H9 (cell line): ENCODE measurements around the gene ZC3H10. TPM values are rescaled to one million over a fixed set of nuclear protein-coding genes. Genes with fewer than 3 reads are reported as not detected.
A peak's percentile ranks its signal among the peaks of the same experiment; 100 is the strongest.

Experiments used
- DNase-seq: peaks from one replicate; pipeline ENCODE4 v3.0.0-alpha.2; 2017
- H2AFZ ChIP-seq: one replicate; pipeline ENCODE4 v1.6.1; 2013; ENCODE audit warnings: mild to moderate bottlenecking, low read length, control low read depth, moderate library complexity
- H2AK5ac ChIP-seq: 2 replicates; pipeline ENCODE4 v1.6.1; 2013; ENCODE audit warnings: low read length, control low read depth, mixed read lengths; ENCODE audit not compliant: insufficient read length
- H2BK120ac ChIP-seq: one replicate; pipeline ENCODE4 v1.6.1; 2013; ENCODE audit warnings: low read depth, mild to moderate bottlenecking, low read length, control low read depth, inconsistent platforms; ENCODE audit not compliant: poor library complexity, severe bottlenecking
- H2BK12ac ChIP-seq: 2 replicates; pipeline ENCODE4 v1.6.1; 2013; ENCODE audit warnings: low read length, control low read depth, mixed read lengths, low read depth; ENCODE audit not compliant: insufficient read length
- H2BK15ac ChIP-seq: 2 replicates; pipeline ENCODE4 v1.6.1; 2013; ENCODE audit warnings: low read depth, low read length, control low read depth
- H2BK20ac ChIP-seq: one replicate; pipeline ENCODE4 v1.6.1; 2013; ENCODE audit warnings: low read depth, mild to moderate bottlenecking, low read length, control low read depth, inconsistent platforms; ENCODE audit not compliant: poor library complexity, severe bottlenecking
- H2BK5ac ChIP-seq: 2 replicates; pipeline ENCODE4 v1.6.1; 2013; ENCODE audit warnings: low read length, control low read depth, mixed read lengths; ENCODE audit not compliant: insufficient read length
- H3K14ac ChIP-seq: 2 replicates; pipeline ENCODE4 v1.6.1; 2013; ENCODE audit warnings: low read length, control low read depth; ENCODE audit not compliant: insufficient read depth
- H3K18ac ChIP-seq: 2 replicates; pipeline ENCODE4 v1.6.1; 2013; ENCODE audit warnings: low read depth, mild to moderate bottlenecking, mixed read lengths, low read length, control low read depth; ENCODE audit not compliant: insufficient read length
- H3K23ac ChIP-seq: 2 replicates; pipeline ENCODE4 v1.6.1; 2013; ENCODE audit warnings: low read length, control low read depth, mixed read lengths, low read depth; ENCODE audit not compliant: insufficient read length
- H3K23me2 ChIP-seq: 2 replicates; pipeline ENCODE4 v1.6.1; 2013; ENCODE audit warnings: low read depth, mild to moderate bottlenecking, mixed read lengths, low read length, control low read depth; ENCODE audit not compliant: insufficient read length, poor library complexity, severe bottlenecking
- H3K27ac ChIP-seq: 2 replicates; pipeline ENCODE4 v1.5.1; 2013; ENCODE audit warnings: low read length, control low read depth, mixed read lengths, low read depth; ENCODE audit not compliant: insufficient read length
- H3K27me3 ChIP-seq: 2 replicates; pipeline ENCODE4 v1.6.1; 2013; ENCODE audit warnings: low read length, control low read depth, inconsistent platforms; ENCODE audit not compliant: insufficient read depth
- H3K4ac ChIP-seq: 2 replicates; pipeline ENCODE4 v1.6.1; 2013; ENCODE audit warnings: low read depth, mild to moderate bottlenecking, control low read depth, inconsistent platforms, low read length, moderate library complexity
- H3K4me1 ChIP-seq: 2 replicates; pipeline ENCODE4 v1.6.1; 2013; ENCODE audit warnings: low read length, control low read depth, inconsistent platforms; ENCODE audit not compliant: insufficient read depth
- H3K4me2 ChIP-seq: 2 replicates; pipeline ENCODE4 v1.6.1; 2013; ENCODE audit warnings: low read length, control low read depth, mixed read lengths; ENCODE audit not compliant: insufficient read length, insufficient read depth
- H3K56ac ChIP-seq: 2 replicates; pipeline ENCODE4 v1.6.1; 2013; ENCODE audit warnings: low read depth, mild to moderate bottlenecking, mixed read lengths, low read length, control low read depth; ENCODE audit not compliant: insufficient read length
- H3K79me1 ChIP-seq: 2 replicates; pipeline ENCODE4 v1.6.1; 2013; ENCODE audit warnings: low read depth, mild to moderate bottlenecking, moderate library complexity, low read length, control low read depth, inconsistent platforms; ENCODE audit not compliant: insufficient read depth, poor library complexity, severe bottlenecking
- H3K79me2 ChIP-seq: 2 replicates; pipeline ENCODE4 v1.6.1; 2013; ENCODE audit warnings: low read length, control low read depth, inconsistent platforms; ENCODE audit not compliant: insufficient read depth
- H3K9ac ChIP-seq: 2 replicates; pipeline ENCODE4 v1.6.1; 2013; ENCODE audit warnings: low read length, control low read depth, mixed read lengths; ENCODE audit not compliant: insufficient read length; ENCODE audit errors: extremely low read depth
- H3K9me3 ChIP-seq: one replicate; pipeline ENCODE4 v1.6.1; 2013; ENCODE audit warnings: low read depth, low read length, inconsistent platforms; ENCODE audit not compliant: control insufficient read depth
- H3T11ph ChIP-seq: one replicate; pipeline ENCODE4 v1.6.1; 2013; ENCODE audit warnings: mild to moderate bottlenecking, low read length, control low read depth, inconsistent platforms
- H4K20me1 ChIP-seq: one replicate; pipeline ENCODE4 v1.6.1; 2013; ENCODE audit not compliant: control insufficient read depth, insufficient read length, insufficient read depth
- H4K5ac ChIP-seq: 2 replicates; pipeline ENCODE4 v1.6.1; 2013; ENCODE audit warnings: low read depth, mild to moderate bottlenecking, mixed read lengths, low read length, control low read depth; ENCODE audit not compliant: insufficient read length
- H4K8ac ChIP-seq: replicated peaks from 2 replicates; pipeline ENCODE4 v1.6.1; 2013; ENCODE audit warnings: low read length, control low read depth, mixed read lengths, low read depth; ENCODE audit not compliant: insufficient read length
- H4K91ac ChIP-seq: 2 replicates; pipeline ENCODE4 v1.6.1; 2013; ENCODE audit warnings: low read depth, mild to moderate bottlenecking, moderate library complexity, mixed read lengths, low read length, control low read depth; ENCODE audit not compliant: insufficient read length
- H3K27ac Mint-ChIP-seq, 3 experiments: 2 replicates in 2 of 3; 3 replicates in 1 of 3; pipeline ENCODE4 v1.8.0; 2020 to 2021; ENCODE audit warnings: mixed read lengths in 3 of 3, mild to moderate bottlenecking in 1 of 3, moderate library complexity in 1 of 3
- H3K27me3 Mint-ChIP-seq: 2 replicates; pipeline ENCODE4 v1.8.0; 2021; ENCODE audit warnings: low read depth, mild to moderate bottlenecking, moderate library complexity, mixed read lengths
- H3K36me3 Mint-ChIP-seq, 3 experiments: 2 replicates in 2 of 3; 3 replicates in 1 of 3; pipeline ENCODE4 v1.8.0; 2020 to 2021; ENCODE audit warnings: low read depth in 3 of 3, mixed read lengths in 3 of 3; ENCODE audit not compliant: insufficient read depth in 1 of 3
- H3K4me1 Mint-ChIP-seq, 2 experiments: 2 replicates each; pipeline ENCODE4 v1.8.0; 2020; ENCODE audit warnings: mixed read lengths in 2 of 2
- H3K4me3 Mint-ChIP-seq, 2 experiments: 2 replicates in 1 of 2; 3 replicates in 1 of 2; pipeline ENCODE4 v1.8.0; 2020 to 2021; ENCODE audit warnings: mild to moderate bottlenecking in 2 of 2, mixed read lengths in 2 of 2, moderate library complexity in 1 of 2
- H3K9me3 Mint-ChIP-seq, 2 experiments: 2 replicates in 1 of 2; 3 replicates in 1 of 2; pipeline ENCODE4 v1.8.0; 2020; ENCODE audit warnings: mild to moderate bottlenecking in 2 of 2, mixed read lengths in 2 of 2, moderate library complexity in 1 of 2
- WGBS: extraction: QIAGEN DNeasy Blood & Tissue Kit; methylation state at CpG from one replicate; pipeline ENCODE4 v1.1.7; 2013; ENCODE audit warnings: missing lambda C conversion rate, low lambda C conversion rate, mixed read lengths; ENCODE audit not compliant: insufficient read length; ENCODE audit errors: extremely low coverage; 5-methylcytosine and 5-hydroxymethylcytosine counted together
- total RNA-seq: library from RNA; stranded (reverse); gene quantifications from 2 replicates; pipeline ENCODE4 v1.2.1, GENCODE V29; 2021
- TF ChIP-seq, protein P1 (sequence below): fragments of 200-600 bp; sonication (generic); conservative IDR thresholded peaks from 3 replicates; pipeline ENCODE4 v1.8.0; 2021; ENCODE audit warnings: antibody characterized with exemption, mild to moderate bottlenecking

The ZC3H10 gene
- total RNA-seq, 1 experiment from 2014 or later: 9.4 TPM

DNA sequence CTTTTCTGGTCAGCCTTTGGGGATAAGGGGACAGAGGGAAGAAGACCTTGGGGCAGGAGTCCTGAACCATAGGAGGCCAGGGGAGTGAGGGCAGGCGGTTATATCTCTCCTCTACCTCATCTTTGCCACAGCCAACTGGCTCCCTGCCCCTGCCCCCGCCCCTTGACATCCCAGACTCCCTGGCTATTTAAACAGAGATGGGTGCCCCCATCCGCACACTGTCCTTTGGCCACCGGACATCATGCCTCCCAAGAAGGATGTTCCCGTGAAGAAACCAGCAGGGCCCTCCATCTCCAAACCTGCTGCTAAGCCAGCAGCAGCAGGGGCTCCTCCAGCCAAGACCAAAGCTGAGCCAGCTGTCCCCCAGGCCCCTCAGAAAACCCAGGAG, 35.6 kb downstream of the ZC3H10 start:
- H2AK5ac ChIP-seq: no peak overlapping the region
- Mint-ChIP-seq H3K9me3 (peaks cover 0 to 1% of the 10 kb centered on the region in 2 experiments; a peak in 1 of 5 replicates), H3K27me3 (peaks cover 4% of the 10 kb centered on the region; the same call in 1 of the 2 replicates), H3K4me1 (peaks cover 26 to 35% of the 10 kb centered on the region in 2 experiments), H3K36me3 (peaks cover 18 to 27% (median 27%) of the 10 kb centered on the region in 3 experiments; a peak in 6 of 7 replicates), H3K4me3 (peak overlapping the region; percentile 90 to 95), H3K27ac (peak overlapping the region in 1 of 3 experiments; percentile 23; a peak in 1 of 7 replicates)
- H3K27me3 ChIP-seq: no peaks in the 10 kb centered on the region
- WGBS: no CpG with 5 or more reads among the region's 5 CpGs
- H4K91ac ChIP-seq: no peak overlapping the region
- H3K79me2 ChIP-seq: peaks cover under 1% of the 10 kb centered on the region; the same call in 1 of the 2 replicates
- H3K18ac ChIP-seq: no peak overlapping the region
- H3K4me1 ChIP-seq: 0 out of 2 replicates have a peak, but pooled peaks cover 2% of the 10 kb centered on the region
- no peaks in the 10 kb centered on the region for H3K9me3 ChIP-seq
- H3K14ac ChIP-seq: no peak overlapping the region
- TF ChIP-seq, protein P1, sequence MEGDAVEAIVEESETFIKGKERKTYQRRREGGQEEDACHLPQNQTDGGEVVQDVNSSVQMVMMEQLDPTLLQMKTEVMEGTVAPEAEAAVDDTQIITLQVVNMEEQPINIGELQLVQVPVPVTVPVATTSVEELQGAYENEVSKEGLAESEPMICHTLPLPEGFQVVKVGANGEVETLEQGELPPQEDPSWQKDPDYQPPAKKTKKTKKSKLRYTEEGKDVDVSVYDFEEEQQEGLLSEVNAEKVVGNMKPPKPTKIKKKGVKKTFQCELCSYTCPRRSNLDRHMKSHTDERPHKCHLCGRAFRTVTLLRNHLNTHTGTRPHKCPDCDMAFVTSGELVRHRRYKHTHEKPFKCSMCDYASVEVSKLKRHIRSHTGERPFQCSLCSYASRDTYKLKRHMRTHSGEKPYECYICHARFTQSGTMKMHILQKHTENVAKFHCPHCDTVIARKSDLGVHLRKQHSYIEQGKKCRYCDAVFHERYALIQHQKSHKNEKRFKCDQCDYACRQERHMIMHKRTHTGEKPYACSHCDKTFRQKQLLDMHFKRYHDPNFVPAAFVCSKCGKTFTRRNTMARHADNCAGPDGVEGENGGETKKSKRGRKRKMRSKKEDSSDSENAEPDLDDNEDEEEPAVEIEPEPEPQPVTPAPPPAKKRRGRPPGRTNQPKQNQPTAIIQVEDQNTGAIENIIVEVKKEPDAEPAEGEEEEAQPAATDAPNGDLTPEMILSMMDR: no peak
- H4K20me1 ChIP-seq: no peaks in the 10 kb centered on the region
- no peaks in the 10 kb centered on the region for H3K79me1 ChIP-seq
- H4K5ac ChIP-seq: no peak overlapping the region
- no peak overlapping the region for H2BK5ac ChIP-seq
- H2BK12ac ChIP-seq: no peak overlapping the region
- no peak overlapping the region for H2BK120ac ChIP-seq
- peaks cover 16% of the 10 kb centered on the region for H3K23me2 ChIP-seq
- H2BK15ac ChIP-seq: no peak overlapping the region
- H3K23ac ChIP-seq: no peak overlapping the region
- no peak overlapping the region for H4K8ac ChIP-seq
- peak overlapping the region; percentile 83 for H3K4me2 ChIP-seq
- H3K9ac ChIP-seq: no peak overlapping the region
- H3K56ac ChIP-seq: no peak overlapping the region
- no peak overlapping the region for H3K27ac ChIP-seq
- no peak overlapping the region for H3T11ph ChIP-seq
- DNase-seq: no peak
- no peak overlapping the region for H2BK20ac ChIP-seq
- no peak overlapping the region for H3K4ac ChIP-seq
- no peak overlapping the region for H2AFZ ChIP-seq
